GM10266 (cell line): ENCODE measurements around the gene APBB3.

Experiments used
- DNase-seq: peaks from one replicate; pipeline ENCODE4 v3.0.0; 2012; ENCODE audit errors: extremely low spot score
- TF ChIP-seq, protein P1 (sequence below): IDR thresholded peaks from 2 replicates; pipeline ENCODE4 v1.5.1; 2012; ENCODE audit warnings: mild to moderate bottlenecking, low read depth; ENCODE audit not compliant: control insufficient read depth, insufficient read depth; ENCODE audit errors: missing control alignments

The APBB3 gene

GRCh38 chr5:140566665-140567064, 2.3 kb upstream of the APBB3 start:
- no peak for DNase-seq
- TF ChIP-seq, protein P1, sequence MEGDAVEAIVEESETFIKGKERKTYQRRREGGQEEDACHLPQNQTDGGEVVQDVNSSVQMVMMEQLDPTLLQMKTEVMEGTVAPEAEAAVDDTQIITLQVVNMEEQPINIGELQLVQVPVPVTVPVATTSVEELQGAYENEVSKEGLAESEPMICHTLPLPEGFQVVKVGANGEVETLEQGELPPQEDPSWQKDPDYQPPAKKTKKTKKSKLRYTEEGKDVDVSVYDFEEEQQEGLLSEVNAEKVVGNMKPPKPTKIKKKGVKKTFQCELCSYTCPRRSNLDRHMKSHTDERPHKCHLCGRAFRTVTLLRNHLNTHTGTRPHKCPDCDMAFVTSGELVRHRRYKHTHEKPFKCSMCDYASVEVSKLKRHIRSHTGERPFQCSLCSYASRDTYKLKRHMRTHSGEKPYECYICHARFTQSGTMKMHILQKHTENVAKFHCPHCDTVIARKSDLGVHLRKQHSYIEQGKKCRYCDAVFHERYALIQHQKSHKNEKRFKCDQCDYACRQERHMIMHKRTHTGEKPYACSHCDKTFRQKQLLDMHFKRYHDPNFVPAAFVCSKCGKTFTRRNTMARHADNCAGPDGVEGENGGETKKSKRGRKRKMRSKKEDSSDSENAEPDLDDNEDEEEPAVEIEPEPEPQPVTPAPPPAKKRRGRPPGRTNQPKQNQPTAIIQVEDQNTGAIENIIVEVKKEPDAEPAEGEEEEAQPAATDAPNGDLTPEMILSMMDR = no peak

GRCh38 chr5:140565780-140566095, 1.3 kb upstream of the APBB3 start:
- TF ChIP-seq, protein P1 = no peak
- DNase-seq = no peak

GRCh38 chr5:140565024-140565779, 804 bp upstream of the APBB3 start:
- DNase-seq = no peak
- TF ChIP-seq, protein P1 = no peak

- TF ChIP-seq, protein P1 = no peak
Observed at GRCh38 chr5:140563596-140563995, 802 bp downstream of the APBB3 start.

DNA sequence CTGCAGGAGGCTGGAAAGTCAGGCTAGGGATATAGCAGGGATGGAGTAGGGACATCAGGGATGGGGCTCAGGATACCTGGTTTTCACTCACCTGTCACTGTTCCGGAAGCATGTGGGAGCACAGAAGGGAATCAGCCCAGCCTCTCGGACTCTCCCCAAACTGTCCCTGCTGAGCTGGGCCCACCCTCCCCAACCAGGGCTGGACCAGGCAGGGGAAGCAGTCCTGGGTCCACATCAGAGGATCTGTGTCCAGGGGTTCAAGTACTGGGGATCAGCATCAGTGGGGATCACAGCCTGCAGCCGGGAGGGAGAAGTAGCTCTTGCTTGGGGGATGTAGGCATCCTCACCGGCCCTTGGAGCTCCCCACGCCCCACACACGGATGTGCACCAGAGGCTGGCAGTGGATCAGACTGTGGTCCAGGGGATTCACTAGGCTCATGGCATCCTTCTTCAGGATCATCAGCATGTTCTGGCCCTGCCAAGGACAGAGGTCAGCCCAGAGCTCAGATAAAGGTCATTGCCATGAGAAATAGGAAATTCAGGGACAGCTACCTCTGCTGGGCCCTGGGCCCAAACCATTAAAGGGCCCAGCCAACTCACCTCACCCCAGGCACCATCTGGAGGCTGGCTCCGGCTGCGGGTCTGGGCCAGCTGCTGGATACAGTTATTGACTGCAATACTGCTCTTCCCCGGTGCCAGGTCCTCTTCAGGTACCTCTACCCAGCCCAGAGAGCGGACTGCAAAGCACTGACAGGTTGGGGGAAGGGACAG, 2.5 kb downstream of the APBB3 start:
- TF ChIP-seq, protein P1 = no peak
- no peak for DNase-seq

More at GRCh38 chr5:140563596-140563995, 802 bp downstream of the APBB3 start:
- no peak for DNase-seq

- TF ChIP-seq, protein P1 = no peak
- no peak for DNase-seq
Observed at GRCh38 chr5:140560227-140560626, 4.2 kb downstream of the APBB3 start.

GRCh38 chr5:140558542-140558941, 5.9 kb downstream of the APBB3 start:
- DNase-seq = no peak
- TF ChIP-seq, protein P1 = no peak
